Stimulated activated CD8-positive, alpha-beta memory T cell treated with anti-CD3 and anti-CD28 coated beads, Interleukin-7, amount 100 ng/mL, for 48 hours (primary cell): ENCODE data around the gene VWF.

Source experiments
- DNase-seq, 2 donors: peaks; one replicate each; pipeline ENCODE4 v3.0.0-alpha.2; 2020; ENCODE audit warnings: low read depth in 1 of 2; ENCODE audit errors: extremely low read depth in 1 of 2

Gene VWF

DNA sequence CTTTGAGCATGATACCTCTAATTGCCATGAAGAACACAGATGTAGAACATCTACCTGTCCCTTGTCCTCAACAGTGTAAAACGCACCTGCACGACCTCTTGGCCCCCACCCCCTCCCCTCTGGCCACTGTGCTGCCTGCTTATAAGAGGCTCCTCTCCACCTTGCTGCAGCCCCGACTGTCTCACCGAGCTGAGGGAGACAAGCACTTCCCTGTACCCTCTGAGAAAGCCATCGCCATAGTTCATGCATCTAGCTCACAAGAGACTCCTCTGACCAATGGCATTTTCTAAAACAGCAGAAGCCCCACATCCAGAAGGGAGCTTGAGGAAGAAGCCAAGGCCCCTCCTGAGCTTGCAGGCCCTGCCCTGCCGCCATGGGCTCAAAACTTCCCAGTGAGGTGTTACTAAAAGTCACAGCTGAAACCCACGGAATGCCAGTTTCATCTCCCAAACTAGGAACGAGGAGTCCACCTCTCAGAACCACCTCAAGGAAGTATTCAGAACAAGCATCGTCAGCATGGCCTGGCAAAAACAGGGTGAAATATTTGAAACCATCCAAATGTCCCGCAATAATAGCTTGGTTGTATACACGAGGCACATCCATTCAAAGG lies 157.9 kb downstream of the VWF start:
- no peak for DNase-seq

DNA sequence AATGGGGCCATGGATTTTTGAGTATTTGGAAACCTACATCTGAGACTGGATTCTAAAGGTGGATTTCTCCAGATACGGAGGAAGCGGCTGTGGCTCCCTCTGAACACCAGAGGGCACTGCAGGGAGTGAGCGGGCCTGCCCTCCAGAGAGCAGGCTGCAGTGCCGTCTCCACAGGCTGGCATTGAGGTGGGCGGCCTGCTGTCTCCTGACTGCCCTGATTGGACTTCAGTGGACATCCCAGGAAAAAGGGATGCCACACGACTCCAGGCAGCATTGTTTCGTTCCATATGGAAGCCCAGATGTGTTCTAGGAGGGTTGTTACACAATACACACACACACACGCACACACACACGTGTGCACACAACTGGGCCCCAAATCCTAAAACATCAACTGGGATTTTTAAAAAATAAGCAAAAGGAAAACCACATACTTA lies 158.5 kb downstream of the VWF start:
- DNase-seq: peak in 1 of 2 donors; percentile 15

GRCh38 chr12:5964913-5965900 lies 159.3 kb downstream of the VWF start:
- DNase-seq: no peak

- no peak for DNase-seq
Measured at GRCh38 chr12:5963515-5963914, 161.0 kb downstream of the VWF start.

DNA sequence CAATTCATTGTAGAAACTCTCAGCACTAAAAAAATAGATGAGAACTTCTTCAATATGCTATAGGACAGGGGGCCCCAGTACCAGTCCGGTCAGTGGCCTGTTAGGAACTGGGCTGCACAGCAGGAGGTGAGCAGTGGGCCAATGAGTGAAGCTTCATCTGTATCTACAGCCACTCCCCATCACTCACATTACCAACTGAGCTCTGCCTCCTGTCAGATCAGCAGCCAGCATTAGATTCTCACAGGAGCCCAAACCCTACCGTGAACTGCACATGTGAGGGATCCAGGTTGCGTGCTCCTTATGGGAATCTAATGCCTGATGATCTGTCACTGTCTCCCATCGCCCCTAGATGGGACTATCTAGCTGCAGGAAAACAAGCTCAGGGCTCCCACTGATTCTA lies 163.7 kb downstream of the VWF start:
- no peak for DNase-seq

- no peak for DNase-seq
Measured at GRCh38 chr12:5956987-5957386, 167.5 kb downstream of the VWF start.

GRCh38 chr12:5954661-5955060 lies 169.8 kb downstream of the VWF start:
- DNase-seq: no peak

DNA sequence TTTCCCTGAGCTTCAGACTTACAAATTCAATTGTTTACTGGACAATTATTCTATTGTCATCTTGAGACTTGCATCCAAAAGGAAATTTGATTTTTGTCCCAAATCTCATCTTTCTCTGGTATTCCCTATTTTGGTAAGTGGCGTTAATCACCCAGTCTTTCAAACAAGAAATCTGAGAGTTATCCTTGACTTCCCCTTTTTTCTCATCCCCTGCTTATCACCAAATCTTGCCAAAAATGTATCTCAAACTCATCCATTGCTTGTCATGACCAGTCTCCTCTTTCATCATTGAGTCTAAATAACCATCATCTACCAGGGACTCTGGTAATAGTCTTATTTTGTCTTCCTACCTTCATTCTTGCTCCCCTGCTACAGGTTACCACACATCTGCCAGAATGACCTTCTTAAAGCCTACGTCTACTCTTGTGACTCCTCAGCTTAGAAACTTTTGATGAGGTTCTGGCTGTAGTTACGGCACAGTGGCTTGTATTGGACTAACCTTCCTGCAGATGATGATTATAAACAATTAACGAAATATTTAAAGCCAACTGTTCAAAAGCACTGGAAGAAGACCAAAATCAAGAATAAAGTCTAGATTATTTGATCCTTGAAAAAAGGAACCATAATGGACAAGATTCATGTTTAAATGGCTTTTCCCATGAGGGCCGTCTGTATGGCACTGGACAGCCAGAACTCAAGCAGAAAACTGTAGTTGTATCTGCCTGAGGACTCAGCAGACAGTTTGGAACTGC lies 170.5 kb downstream of the VWF start:
- DNase-seq: no peak

GRCh38 chr12:5952031-5952430 lies 172.4 kb downstream of the VWF start:
- no peak for DNase-seq

- DNase-seq: no peak
Measured at GRCh38 chr12:5948696-5949095, 175.8 kb downstream of the VWF start.

GRCh38 chr12:5947006-5947405 lies 177.5 kb downstream of the VWF start:
- no peak for DNase-seq

- DNase-seq: no peak
Measured at GRCh38 chr12:5946388-5946787, 178.1 kb downstream of the VWF start.

- DNase-seq: no peak
Measured at GRCh38 chr12:5945071-5946008, 179.1 kb downstream of the VWF start, which contains the start of gene ANO2. Gene ANO2, minus strand, starts transcription at chr12:5945259. Its CDS starts 42 bp downstream, at chr12:5945217.

DNA sequence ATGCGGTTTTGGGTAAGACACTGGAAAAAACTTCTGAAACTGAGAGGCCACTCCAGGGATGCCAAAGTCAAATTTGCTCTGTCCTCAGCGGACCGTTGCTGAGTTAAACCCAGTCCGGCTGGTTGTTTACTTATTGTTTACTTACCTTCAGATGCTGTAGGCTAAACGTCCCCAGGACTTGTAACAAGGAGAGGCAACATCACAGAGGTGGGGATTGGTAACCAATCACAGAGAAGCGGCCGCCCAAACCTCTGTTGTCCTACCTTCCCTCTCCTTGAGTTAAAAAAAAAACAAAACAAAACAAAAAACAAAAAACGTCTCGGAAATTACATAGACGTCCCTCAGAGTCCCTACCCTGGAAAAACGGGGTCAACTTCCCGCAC lies 179.8 kb downstream of the VWF start:
- DNase-seq: no peak

- DNase-seq: no peak
Measured at GRCh38 chr12:5944053-5944452, 180.4 kb downstream of the VWF start.

GRCh38 chr12:5941907-5942306 lies 182.6 kb downstream of the VWF start:
- DNase-seq: no peak

- DNase-seq: no peak
Measured at GRCh38 chr12:5927732-5928516, 196.5 kb downstream of the VWF start.

DNA sequence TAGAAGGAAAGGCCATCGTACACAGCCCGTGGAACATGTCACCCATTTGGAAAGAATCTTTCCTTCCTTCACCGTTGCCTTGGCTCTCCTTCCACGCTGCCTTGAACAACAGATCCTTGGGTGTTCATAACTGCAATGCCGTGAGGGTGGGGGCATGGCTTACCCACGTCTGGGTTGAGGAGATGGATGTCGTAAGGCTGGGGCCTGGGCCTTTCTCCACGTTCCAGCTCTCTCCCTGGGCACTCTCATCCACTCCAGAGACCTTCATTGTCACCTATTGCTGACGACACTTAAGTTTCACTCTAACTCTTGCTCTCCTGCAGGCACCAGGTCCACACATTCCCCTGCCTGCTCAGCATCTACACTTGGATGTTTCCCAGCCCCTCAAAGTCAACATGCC lies 198.8 kb downstream of the VWF start:
- no peak for DNase-seq

DNA sequence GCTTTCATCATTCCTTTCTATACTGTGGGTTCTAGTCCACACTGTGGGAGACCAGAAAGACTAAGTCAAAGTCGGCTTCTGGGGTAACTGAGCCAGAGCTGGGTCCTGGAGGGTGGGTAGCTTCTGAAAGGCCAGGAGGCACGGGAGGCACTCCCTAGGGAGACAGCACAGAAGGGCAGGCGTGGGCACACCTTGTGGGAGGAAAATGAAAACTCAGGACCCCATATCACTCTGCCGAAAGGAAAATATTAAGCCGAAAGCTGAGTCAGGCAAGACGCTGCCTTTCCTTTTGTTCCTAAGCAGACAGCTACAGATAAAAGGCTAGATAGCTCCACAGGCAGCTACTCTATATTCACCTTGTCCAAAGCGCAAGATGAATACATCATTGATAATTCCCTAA lies 200.1 kb downstream of the VWF start:
- no peak for DNase-seq

GRCh38 chr12:5923751-5924150 lies 200.7 kb downstream of the VWF start:
- DNase-seq: no peak
